Measurements from ENCODE around the gene TMC2. TPM values are rescaled to one million over a fixed set of nuclear protein-coding genes. Genes with fewer than 3 reads are reported as not detected.

The TMC2 gene
- total RNA-seq, 1 donor from 2014 or later = not detected

GRCh38 chr20:2538356-2538755 lies 2.0 kb downstream of the TMC2 start:
- no peaks in the 10 kb centered on the region for H3K36me3 ChIP-seq
- DNase-seq (ENCODE audit: extremely low spot score in 2 of 2) = no peak
- H3K4me3 ChIP-seq = no peak overlapping the region
- H3K27me3 ChIP-seq = no peaks in the 10 kb centered on the region
- intact Hi-C loops (cut with DNase I) = loop anchor here (10.0 kb wide), 1 partner anchor 116 kb away; the partner anchor contains the start of gene NOP56
- no peaks in the 10 kb centered on the region for H3K4me1 ChIP-seq
- TF ChIP-seq POLR2A (IDR thresholded peaks at IDR 0.05) (no peak), CTCF (IDR thresholded peaks at IDR 0.05) (no peak), POLR2AphosphoS5 (IDR thresholded peaks at IDR 0.05; ENCODE audit: insufficient read depth in 1 of 2, low read depth in 1 of 2) (no peak)
- H3K27ac ChIP-seq = no peak overlapping the region
- no peaks in the 10 kb centered on the region for H3K9me3 ChIP-seq

GRCh38 chr20:2538931-2539720 lies 2.8 kb downstream of the TMC2 start:
- Histone ChIP-seq H3K9me3 (no peaks in the 10 kb centered on the region), H3K4me3 (no peak overlapping the region), H3K27me3 (no peaks in the 10 kb centered on the region), H3K4me1 (no peaks in the 10 kb centered on the region), H3K36me3 (no peaks in the 10 kb centered on the region), H3K27ac (no peak overlapping the region)
- intact Hi-C loops (cut with DNase I) = loop anchor here (10.0 kb wide), 1 partner anchor 116 kb away; the partner anchor contains the start of gene NOP56
- no peak for DNase-seq (ENCODE audit: extremely low spot score in 2 of 2)
- TF ChIP-seq POLR2AphosphoS5 (IDR thresholded peaks at IDR 0.05; ENCODE audit: insufficient read depth in 1 of 2, low read depth in 1 of 2) (no peak), CTCF (IDR thresholded peaks at IDR 0.05) (no peak), POLR2A (IDR thresholded peaks at IDR 0.05) (no peak)

- Histone ChIP-seq H3K27me3 (no peaks in the 10 kb centered on the region), H3K27ac (no peak overlapping the region), H3K9me3 (no peaks in the 10 kb centered on the region), H3K4me1 (no peaks in the 10 kb centered on the region), H3K36me3 (no peaks in the 10 kb centered on the region), H3K4me3 (no peak overlapping the region)
- no peak for TF ChIP-seq CTCF (IDR thresholded peaks at IDR 0.05)
- no peak for TF ChIP-seq POLR2A (IDR thresholded peaks at IDR 0.05)
- TF ChIP-seq POLR2AphosphoS5 (IDR thresholded peaks at IDR 0.05; ENCODE audit: insufficient read depth in 1 of 2, low read depth in 1 of 2) = no peak
- no peak for DNase-seq (ENCODE audit: extremely low spot score in 2 of 2)
- intact Hi-C loops (cut with DNase I) = no loop called here
Observed at GRCh38 chr20:2541940-2542339, 5.6 kb downstream of the TMC2 start.

- intact Hi-C loops (cut with DNase I) = no loop called here
- Histone ChIP-seq H3K4me3 (no peak overlapping the region), H3K36me3 (no peaks in the 10 kb centered on the region), H3K27ac (no peak overlapping the region), H3K9me3 (no peaks in the 10 kb centered on the region), H3K4me1 (no peaks in the 10 kb centered on the region), H3K27me3 (no peaks in the 10 kb centered on the region)
- TF ChIP-seq CTCF (IDR thresholded peaks at IDR 0.05) (no peak), POLR2AphosphoS5 (IDR thresholded peaks at IDR 0.05; ENCODE audit: insufficient read depth in 1 of 2, low read depth in 1 of 2) (no peak), POLR2A (IDR thresholded peaks at IDR 0.05) (no peak)
- no peak for DNase-seq (ENCODE audit: extremely low spot score in 2 of 2)
Observed at GRCh38 chr20:2542361-2542760, 6.0 kb downstream of the TMC2 start.

GRCh38 chr20:2544211-2544610 lies 7.8 kb downstream of the TMC2 start:
- DNase-seq (ENCODE audit: extremely low spot score in 2 of 2) = no peak
- intact Hi-C loops (cut with DNase I) = no loop called here

More at GRCh38 chr20:2544211-2544610, 7.8 kb downstream of the TMC2 start:
- Histone ChIP-seq H3K9me3 (no peaks in the 10 kb centered on the region), H3K27ac (no peak overlapping the region), H3K4me1 (no peaks in the 10 kb centered on the region), H3K4me3 (no peak overlapping the region), H3K27me3 (no peaks in the 10 kb centered on the region), H3K36me3 (no peaks in the 10 kb centered on the region)
- no peak for TF ChIP-seq POLR2AphosphoS5 (IDR thresholded peaks at IDR 0.05; ENCODE audit: insufficient read depth in 1 of 2, low read depth in 1 of 2)
- TF ChIP-seq CTCF (IDR thresholded peaks at IDR 0.05) = no peak
- TF ChIP-seq POLR2A (IDR thresholded peaks at IDR 0.05) = no peak

All from vagina (tissue), 2 donors.